H9 (cell line): ENCODE measurements around the gene LRRC7. TPM values are rescaled to one million over a fixed set of nuclear protein-coding genes. Genes with fewer than 3 reads are reported as not detected.

Experiments
- DNase-seq: peaks from one replicate; pipeline ENCODE4 v3.0.0-alpha.2; 2017
- H2AFZ ChIP-seq: one replicate; pipeline ENCODE4 v1.6.1; 2013; ENCODE audit warnings: mild to moderate bottlenecking, low read length, control low read depth, moderate library complexity
- H2AK5ac ChIP-seq: 2 replicates; pipeline ENCODE4 v1.6.1; 2013; ENCODE audit warnings: low read length, control low read depth, mixed read lengths; ENCODE audit not compliant: insufficient read length
- H2BK120ac ChIP-seq: one replicate; pipeline ENCODE4 v1.6.1; 2013; ENCODE audit warnings: low read depth, mild to moderate bottlenecking, low read length, control low read depth, inconsistent platforms; ENCODE audit not compliant: poor library complexity, severe bottlenecking
- H2BK12ac ChIP-seq: 2 replicates; pipeline ENCODE4 v1.6.1; 2013; ENCODE audit warnings: low read length, control low read depth, mixed read lengths, low read depth; ENCODE audit not compliant: insufficient read length
- H2BK15ac ChIP-seq: 2 replicates; pipeline ENCODE4 v1.6.1; 2013; ENCODE audit warnings: low read depth, low read length, control low read depth
- H2BK20ac ChIP-seq: one replicate; pipeline ENCODE4 v1.6.1; 2013; ENCODE audit warnings: low read depth, mild to moderate bottlenecking, low read length, control low read depth, inconsistent platforms; ENCODE audit not compliant: poor library complexity, severe bottlenecking
- H2BK5ac ChIP-seq: 2 replicates; pipeline ENCODE4 v1.6.1; 2013; ENCODE audit warnings: low read length, control low read depth, mixed read lengths; ENCODE audit not compliant: insufficient read length
- H3K14ac ChIP-seq: 2 replicates; pipeline ENCODE4 v1.6.1; 2013; ENCODE audit warnings: low read length, control low read depth; ENCODE audit not compliant: insufficient read depth
- H3K18ac ChIP-seq: 2 replicates; pipeline ENCODE4 v1.6.1; 2013; ENCODE audit warnings: low read depth, mild to moderate bottlenecking, mixed read lengths, low read length, control low read depth; ENCODE audit not compliant: insufficient read length
- H3K23ac ChIP-seq: 2 replicates; pipeline ENCODE4 v1.6.1; 2013; ENCODE audit warnings: low read length, control low read depth, mixed read lengths, low read depth; ENCODE audit not compliant: insufficient read length
- H3K23me2 ChIP-seq: 2 replicates; pipeline ENCODE4 v1.6.1; 2013; ENCODE audit warnings: low read depth, mild to moderate bottlenecking, mixed read lengths, low read length, control low read depth; ENCODE audit not compliant: insufficient read length, poor library complexity, severe bottlenecking
- H3K27ac ChIP-seq: 2 replicates; pipeline ENCODE4 v1.5.1; 2013; ENCODE audit warnings: low read length, control low read depth, mixed read lengths, low read depth; ENCODE audit not compliant: insufficient read length
- H3K27me3 ChIP-seq: 2 replicates; pipeline ENCODE4 v1.6.1; 2013; ENCODE audit warnings: low read length, control low read depth, inconsistent platforms; ENCODE audit not compliant: insufficient read depth
- H3K4ac ChIP-seq: 2 replicates; pipeline ENCODE4 v1.6.1; 2013; ENCODE audit warnings: low read depth, mild to moderate bottlenecking, control low read depth, inconsistent platforms, low read length, moderate library complexity
- H3K4me1 ChIP-seq: 2 replicates; pipeline ENCODE4 v1.6.1; 2013; ENCODE audit warnings: low read length, control low read depth, inconsistent platforms; ENCODE audit not compliant: insufficient read depth
- H3K4me2 ChIP-seq: 2 replicates; pipeline ENCODE4 v1.6.1; 2013; ENCODE audit warnings: low read length, control low read depth, mixed read lengths; ENCODE audit not compliant: insufficient read length, insufficient read depth
- H3K56ac ChIP-seq: 2 replicates; pipeline ENCODE4 v1.6.1; 2013; ENCODE audit warnings: low read depth, mild to moderate bottlenecking, mixed read lengths, low read length, control low read depth; ENCODE audit not compliant: insufficient read length
- H3K79me1 ChIP-seq: 2 replicates; pipeline ENCODE4 v1.6.1; 2013; ENCODE audit warnings: low read depth, mild to moderate bottlenecking, moderate library complexity, low read length, control low read depth, inconsistent platforms; ENCODE audit not compliant: insufficient read depth, poor library complexity, severe bottlenecking
- H3K79me2 ChIP-seq: 2 replicates; pipeline ENCODE4 v1.6.1; 2013; ENCODE audit warnings: low read length, control low read depth, inconsistent platforms; ENCODE audit not compliant: insufficient read depth
- H3K9ac ChIP-seq: 2 replicates; pipeline ENCODE4 v1.6.1; 2013; ENCODE audit warnings: low read length, control low read depth, mixed read lengths; ENCODE audit not compliant: insufficient read length; ENCODE audit errors: extremely low read depth
- H3K9me3 ChIP-seq: one replicate; pipeline ENCODE4 v1.6.1; 2013; ENCODE audit warnings: low read depth, low read length, inconsistent platforms; ENCODE audit not compliant: control insufficient read depth
- H3T11ph ChIP-seq: one replicate; pipeline ENCODE4 v1.6.1; 2013; ENCODE audit warnings: mild to moderate bottlenecking, low read length, control low read depth, inconsistent platforms
- H4K20me1 ChIP-seq: one replicate; pipeline ENCODE4 v1.6.1; 2013; ENCODE audit not compliant: control insufficient read depth, insufficient read length, insufficient read depth
- H4K5ac ChIP-seq: 2 replicates; pipeline ENCODE4 v1.6.1; 2013; ENCODE audit warnings: low read depth, mild to moderate bottlenecking, mixed read lengths, low read length, control low read depth; ENCODE audit not compliant: insufficient read length
- H4K8ac ChIP-seq: replicated peaks from 2 replicates; pipeline ENCODE4 v1.6.1; 2013; ENCODE audit warnings: low read length, control low read depth, mixed read lengths, low read depth; ENCODE audit not compliant: insufficient read length
- H4K91ac ChIP-seq: 2 replicates; pipeline ENCODE4 v1.6.1; 2013; ENCODE audit warnings: low read depth, mild to moderate bottlenecking, moderate library complexity, mixed read lengths, low read length, control low read depth; ENCODE audit not compliant: insufficient read length
- H3K27ac Mint-ChIP-seq, 3 experiments: 2 replicates in 2 of 3; 3 replicates in 1 of 3; pipeline ENCODE4 v1.8.0; 2020 to 2021; ENCODE audit warnings: mixed read lengths in 3 of 3, mild to moderate bottlenecking in 1 of 3, moderate library complexity in 1 of 3
- H3K27me3 Mint-ChIP-seq: 2 replicates; pipeline ENCODE4 v1.8.0; 2021; ENCODE audit warnings: low read depth, mild to moderate bottlenecking, moderate library complexity, mixed read lengths
- H3K36me3 Mint-ChIP-seq, 3 experiments: 2 replicates in 2 of 3; 3 replicates in 1 of 3; pipeline ENCODE4 v1.8.0; 2020 to 2021; ENCODE audit warnings: low read depth in 3 of 3, mixed read lengths in 3 of 3; ENCODE audit not compliant: insufficient read depth in 1 of 3
- H3K4me1 Mint-ChIP-seq, 2 experiments: 2 replicates each; pipeline ENCODE4 v1.8.0; 2020; ENCODE audit warnings: mixed read lengths in 2 of 2
- H3K4me3 Mint-ChIP-seq, 2 experiments: 2 replicates in 1 of 2; 3 replicates in 1 of 2; pipeline ENCODE4 v1.8.0; 2020 to 2021; ENCODE audit warnings: mild to moderate bottlenecking in 2 of 2, mixed read lengths in 2 of 2, moderate library complexity in 1 of 2
- H3K9me3 Mint-ChIP-seq, 2 experiments: 2 replicates in 1 of 2; 3 replicates in 1 of 2; pipeline ENCODE4 v1.8.0; 2020; ENCODE audit warnings: mild to moderate bottlenecking in 2 of 2, mixed read lengths in 2 of 2, moderate library complexity in 1 of 2
- CTCF ChIP-seq: fragments of 200-600 bp; sonication (generic); conservative IDR thresholded peaks from 3 replicates; pipeline ENCODE4 v1.8.0; 2021; ENCODE audit warnings: antibody characterized with exemption, mild to moderate bottlenecking
- WGBS: extraction: QIAGEN DNeasy Blood & Tissue Kit; methylation state at CpG from one replicate; pipeline ENCODE4 v1.1.7; 2013; ENCODE audit warnings: missing lambda C conversion rate, low lambda C conversion rate, mixed read lengths; ENCODE audit not compliant: insufficient read length; ENCODE audit errors: extremely low coverage; 5-methylcytosine and 5-hydroxymethylcytosine counted together
- total RNA-seq: library from RNA; stranded (reverse); gene quantifications from 2 replicates; pipeline ENCODE4 v1.2.1, GENCODE V29; 2021

Gene LRRC7
- total RNA-seq, 1 experiment from 2014 or later: not detected

- no peak overlapping the region for H3K23ac ChIP-seq
- no peak overlapping the region for H3K4me2 ChIP-seq
- no peak overlapping the region for H4K8ac ChIP-seq
- H3K9me3 Mint-ChIP-seq: no peaks in the 10 kb centered on the region
- no peaks in the 10 kb centered on the region for H3K4me1 Mint-ChIP-seq
- no peaks in the 10 kb centered on the region for H4K20me1 ChIP-seq
- no peak overlapping the region for H4K5ac ChIP-seq
- no peak overlapping the region for H2BK5ac ChIP-seq
- no peaks in the 10 kb centered on the region for H3K79me1 ChIP-seq
- no peak overlapping the region for H2BK20ac ChIP-seq
- no peak overlapping the region for H3K56ac ChIP-seq
- no peak overlapping the region for H2AK5ac ChIP-seq
- no peak overlapping the region for H3K9ac ChIP-seq
- no peaks in the 10 kb centered on the region for H3K36me3 Mint-ChIP-seq
- no peak overlapping the region for H3T11ph ChIP-seq
- H2BK120ac ChIP-seq: no peak overlapping the region
- no peak overlapping the region for H3K18ac ChIP-seq
- H3K79me2 ChIP-seq: no peaks in the 10 kb centered on the region
- H3K4ac ChIP-seq: no peak overlapping the region
- no peak overlapping the region for H2AFZ ChIP-seq
- no peak overlapping the region for H2BK12ac ChIP-seq
- H4K91ac ChIP-seq: no peak overlapping the region
- no peak for TF ChIP-seq CTCF
- no peak overlapping the region for H3K27ac ChIP-seq
- WGBS: no CpG with 5 or more reads among the region's 1 CpG
- no peak overlapping the region for H2BK15ac ChIP-seq
- no peak overlapping the region for H3K14ac ChIP-seq
- no peaks in the 10 kb centered on the region for H3K4me1 ChIP-seq
- no peaks in the 10 kb centered on the region for H3K23me2 ChIP-seq
- H3K27ac Mint-ChIP-seq: no peak overlapping the region
- DNase-seq: no peak
- no peaks in the 10 kb centered on the region for H3K9me3 ChIP-seq
- no peaks in the 10 kb centered on the region for H3K27me3 ChIP-seq
- H3K4me3 Mint-ChIP-seq: no peak overlapping the region
- peaks cover 2% of the 10 kb centered on the region; the same call in 1 of the 2 replicates for H3K27me3 Mint-ChIP-seq
Observed at GRCh38 chr1:69776555-69776954, 208.8 kb downstream of the LRRC7 start.
